GM12874 (cell line): ENCODE results near the gene ZEB2.

ENCODE experiments used
- TF ChIP-seq, protein P1 (sequence below): IDR thresholded peaks from 2 replicates; pipeline ENCODE4 v1.5.1; 2011; ENCODE audit warnings: low read depth, mild to moderate bottlenecking, control low read depth, low read length, moderate library complexity; ENCODE audit not compliant: insufficient read depth

ZEB2 gene

GRCh38 chr2:144507441-144508171, 12.3 kb downstream of the ZEB2 start:
- TF ChIP-seq, protein P1, sequence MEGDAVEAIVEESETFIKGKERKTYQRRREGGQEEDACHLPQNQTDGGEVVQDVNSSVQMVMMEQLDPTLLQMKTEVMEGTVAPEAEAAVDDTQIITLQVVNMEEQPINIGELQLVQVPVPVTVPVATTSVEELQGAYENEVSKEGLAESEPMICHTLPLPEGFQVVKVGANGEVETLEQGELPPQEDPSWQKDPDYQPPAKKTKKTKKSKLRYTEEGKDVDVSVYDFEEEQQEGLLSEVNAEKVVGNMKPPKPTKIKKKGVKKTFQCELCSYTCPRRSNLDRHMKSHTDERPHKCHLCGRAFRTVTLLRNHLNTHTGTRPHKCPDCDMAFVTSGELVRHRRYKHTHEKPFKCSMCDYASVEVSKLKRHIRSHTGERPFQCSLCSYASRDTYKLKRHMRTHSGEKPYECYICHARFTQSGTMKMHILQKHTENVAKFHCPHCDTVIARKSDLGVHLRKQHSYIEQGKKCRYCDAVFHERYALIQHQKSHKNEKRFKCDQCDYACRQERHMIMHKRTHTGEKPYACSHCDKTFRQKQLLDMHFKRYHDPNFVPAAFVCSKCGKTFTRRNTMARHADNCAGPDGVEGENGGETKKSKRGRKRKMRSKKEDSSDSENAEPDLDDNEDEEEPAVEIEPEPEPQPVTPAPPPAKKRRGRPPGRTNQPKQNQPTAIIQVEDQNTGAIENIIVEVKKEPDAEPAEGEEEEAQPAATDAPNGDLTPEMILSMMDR = no peak

GRCh38 chr2:144505245-144505831, 14.6 kb downstream of the ZEB2 start:
- TF ChIP-seq, protein P1 = no peak

- TF ChIP-seq, protein P1 = no peak
Observed at GRCh38 chr2:144504218-144504641, 15.7 kb downstream of the ZEB2 start.

DNA sequence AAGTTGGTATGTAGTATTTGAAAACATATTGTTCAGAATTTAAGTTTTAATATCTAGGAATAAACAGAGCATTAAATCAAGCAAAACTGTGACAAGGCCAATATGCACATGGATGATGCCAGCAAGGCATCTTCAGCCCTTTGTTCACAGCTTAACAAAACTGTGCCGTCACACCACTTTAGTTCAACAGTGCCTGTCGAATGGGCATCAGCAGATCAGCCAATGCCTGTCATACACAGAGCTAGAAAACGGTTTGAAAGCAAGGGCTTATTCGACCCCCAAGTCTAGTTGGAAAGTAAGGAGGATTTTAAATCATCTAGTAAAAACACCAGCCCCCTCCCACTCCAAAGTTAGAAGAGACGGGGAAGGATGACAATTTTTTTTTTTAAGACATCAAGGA, 16.7 kb downstream of the ZEB2 start:
- TF ChIP-seq, protein P1 = no peak

DNA sequence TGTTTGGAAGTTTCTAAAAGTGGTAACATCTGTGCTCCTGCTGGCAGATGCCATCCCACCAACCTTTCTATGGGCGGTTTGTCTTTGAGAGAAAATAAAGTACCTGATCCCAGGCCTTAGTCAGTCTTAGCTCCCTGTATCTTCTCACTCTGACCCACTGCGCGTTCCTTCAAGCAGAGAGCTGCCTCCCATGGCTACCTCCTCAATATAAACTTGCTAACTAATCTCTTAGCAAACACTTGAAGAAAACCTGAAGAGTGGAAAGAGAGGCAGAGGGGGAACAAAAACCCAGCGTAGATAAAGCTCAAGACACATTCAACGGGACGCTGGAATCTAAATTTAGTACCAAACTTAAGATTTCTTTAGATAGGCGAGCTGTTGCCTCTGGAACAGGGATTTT, 17.6 kb downstream of the ZEB2 start:
- TF ChIP-seq, protein P1 = no peak

GRCh38 chr2:144501627-144502026, 18.3 kb downstream of the ZEB2 start:
- TF ChIP-seq, protein P1 = no peak

DNA sequence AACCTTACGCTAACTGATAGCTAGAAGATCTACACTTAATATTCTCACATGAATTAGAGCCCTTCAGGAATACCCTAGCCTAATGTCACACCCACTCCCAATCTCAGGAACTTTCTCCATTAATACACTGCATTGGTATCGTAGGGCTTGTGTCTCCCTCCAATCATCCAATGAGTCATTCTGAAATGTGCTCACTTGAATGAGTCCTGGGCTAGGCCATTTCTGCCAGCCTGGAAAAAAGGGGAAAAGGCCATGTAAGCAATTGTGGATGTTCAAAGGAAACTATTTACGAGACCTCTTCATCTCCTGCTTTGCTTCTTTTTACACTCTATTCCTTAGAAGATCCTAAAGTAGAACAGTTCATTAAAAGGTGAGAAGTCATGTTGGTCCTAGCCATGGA, 18.8 kb downstream of the ZEB2 start:
- TF ChIP-seq, protein P1 = no peak
